Stimulated activated CD4-positive, alpha-beta T cell treated with anti-CD3 and anti-CD28 coated beads, Interleukin-15, amount 100 ng/mL, for 48 hours (primary cell): ENCODE results near the gene BANK1.

Experiments
- DNase-seq, 2 donors: peaks; one replicate each; pipeline ENCODE4 v3.0.0-alpha.2; 2020; ENCODE audit warnings: low read depth in 2 of 2

The BANK1 gene

GRCh38 chr4:101818362-101818761 is 27.8 kb downstream of the BANK1 start:
- no peak for DNase-seq

- no peak for DNase-seq
Observed at GRCh38 chr4:101823864-101824263, 33.3 kb downstream of the BANK1 start.

DNA sequence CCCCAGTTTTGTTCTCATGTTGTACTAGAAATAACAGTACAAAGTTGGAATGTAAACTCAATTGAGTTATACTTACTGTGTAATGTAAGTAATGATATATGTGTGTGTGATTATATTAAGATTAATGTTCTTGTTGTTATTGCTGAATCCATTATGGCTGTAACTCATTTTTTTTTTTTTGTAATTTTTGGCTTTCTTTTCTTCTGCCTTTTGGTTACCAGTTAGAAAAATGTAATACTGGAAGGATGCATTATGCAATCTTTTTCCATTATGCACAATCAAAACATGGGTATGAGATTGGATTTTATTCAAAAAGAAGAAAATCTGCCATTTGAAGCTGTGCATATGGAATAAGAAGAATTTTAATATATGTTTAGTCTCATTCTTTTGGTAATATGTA is 34.0 kb downstream of the BANK1 start:
- no peak for DNase-seq

DNA sequence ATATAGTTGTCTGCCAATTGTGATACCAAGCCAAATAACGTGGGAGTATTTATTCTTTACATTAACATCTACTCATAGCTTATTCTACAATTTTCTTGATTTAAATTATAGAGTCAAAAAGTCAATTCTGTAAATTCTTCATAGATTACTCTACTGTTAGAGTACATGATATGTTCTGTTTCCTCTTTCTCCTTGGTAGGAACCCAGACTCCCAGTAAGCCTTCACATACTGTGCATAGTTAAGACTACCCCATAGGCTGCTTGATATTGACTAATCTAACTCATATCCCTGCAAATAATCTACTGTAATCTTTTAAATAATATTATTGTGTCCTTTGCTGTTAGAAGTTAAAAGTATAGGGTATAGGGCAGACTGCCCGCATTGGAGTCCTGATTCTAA is 35.4 kb downstream of the BANK1 start:
- no peak for DNase-seq

DNA sequence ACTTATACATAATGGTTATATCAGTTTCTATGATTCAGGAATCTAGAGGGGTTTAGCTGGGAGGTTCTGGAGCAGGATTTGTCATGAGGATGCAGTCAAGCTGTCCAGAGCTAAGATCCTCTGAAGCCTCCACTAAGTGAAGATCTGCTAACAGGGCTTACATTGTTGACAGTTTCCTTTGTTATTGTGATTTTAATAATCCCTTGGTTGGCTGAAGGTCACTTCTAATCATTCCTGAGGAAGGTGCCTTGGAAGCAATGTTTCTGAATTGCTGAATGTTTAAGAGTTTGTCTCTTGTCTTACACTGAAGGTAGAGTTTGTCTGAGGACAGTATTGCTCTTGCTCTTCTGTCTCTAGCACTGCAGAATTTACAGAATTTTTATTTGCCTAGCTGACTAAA is 41.3 kb downstream of the BANK1 start:
- DNase-seq = no peak

DNA sequence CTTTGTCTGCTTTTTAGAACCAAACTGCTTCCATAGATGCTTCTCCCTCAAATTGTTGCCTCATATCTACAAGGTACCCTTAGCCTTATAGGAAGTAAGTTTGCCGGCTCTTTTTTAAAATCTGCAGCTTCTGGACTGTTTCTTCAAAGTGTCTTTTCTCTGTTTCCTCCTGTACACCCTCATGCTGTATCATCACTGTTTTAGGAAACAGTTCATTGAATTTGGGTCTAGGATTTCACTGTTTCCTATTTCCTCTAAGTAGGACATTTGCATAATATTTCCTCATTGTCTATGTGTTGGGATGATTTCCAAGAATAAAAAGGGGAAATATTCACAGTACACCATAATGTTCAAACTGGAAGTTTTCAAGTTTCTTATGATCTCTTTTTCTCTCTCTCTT is 43.0 kb downstream of the BANK1 start:
- no peak for DNase-seq

- no peak for DNase-seq
Observed at GRCh38 chr4:101835121-101835904, 44.8 kb downstream of the BANK1 start.

DNA sequence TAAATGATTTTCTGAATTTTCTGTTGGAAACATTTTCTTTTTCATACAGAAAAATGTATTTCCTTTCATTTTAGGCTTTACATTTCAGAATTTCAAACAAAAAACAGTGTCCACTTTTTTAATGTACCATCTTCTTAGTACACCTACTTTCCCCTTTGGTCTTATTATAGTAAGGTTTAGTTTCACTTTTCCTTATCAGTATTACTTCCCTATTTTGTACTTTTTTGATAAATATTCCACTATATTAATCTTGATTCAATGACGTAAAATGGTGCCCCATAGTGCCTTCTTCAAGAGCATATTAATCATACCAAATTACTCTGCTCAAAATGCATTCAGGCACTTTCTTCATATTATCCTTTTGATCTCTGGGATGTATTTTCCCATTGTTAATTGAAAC is 52.5 kb downstream of the BANK1 start:
- no peak for DNase-seq

DNA sequence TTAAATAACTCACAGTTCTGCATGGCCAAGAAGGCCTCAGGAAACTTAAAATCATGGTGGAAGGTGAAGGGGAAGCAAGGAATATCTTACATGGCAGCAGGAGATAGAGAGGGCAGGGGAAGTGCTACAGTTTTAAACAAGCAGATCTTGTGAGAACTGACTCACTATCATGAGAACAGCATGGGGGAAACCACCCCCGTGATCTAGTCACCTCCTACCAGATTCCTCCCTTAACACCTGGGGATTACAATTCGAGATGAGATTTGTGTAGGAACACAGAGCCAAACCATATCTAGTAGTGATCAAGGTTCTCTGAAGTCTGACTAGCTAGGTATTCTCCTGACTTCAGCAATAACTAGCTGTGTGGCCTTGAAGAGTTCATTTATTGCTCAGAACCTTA is 56.0 kb downstream of the BANK1 start:
- DNase-seq = no peak

DNA sequence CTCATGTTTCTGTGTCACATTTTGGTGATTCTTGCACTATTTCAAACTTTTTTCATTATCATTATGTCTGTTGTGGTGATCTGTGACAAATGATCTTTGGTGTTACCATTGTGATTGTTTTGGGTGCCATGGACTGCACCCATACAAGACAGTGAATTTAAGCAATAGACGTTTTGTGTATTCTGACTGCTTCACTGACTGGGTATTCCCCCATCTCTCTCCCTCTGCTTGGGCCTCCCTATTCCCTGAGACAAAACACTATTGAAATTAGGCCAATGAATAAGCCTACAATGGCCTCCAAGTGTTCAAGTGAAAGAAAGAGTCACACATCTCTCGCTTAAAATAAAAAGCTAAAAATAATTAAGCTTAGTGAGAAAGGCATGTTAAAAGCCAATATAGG is 60.2 kb downstream of the BANK1 start:
- no peak for DNase-seq

DNA sequence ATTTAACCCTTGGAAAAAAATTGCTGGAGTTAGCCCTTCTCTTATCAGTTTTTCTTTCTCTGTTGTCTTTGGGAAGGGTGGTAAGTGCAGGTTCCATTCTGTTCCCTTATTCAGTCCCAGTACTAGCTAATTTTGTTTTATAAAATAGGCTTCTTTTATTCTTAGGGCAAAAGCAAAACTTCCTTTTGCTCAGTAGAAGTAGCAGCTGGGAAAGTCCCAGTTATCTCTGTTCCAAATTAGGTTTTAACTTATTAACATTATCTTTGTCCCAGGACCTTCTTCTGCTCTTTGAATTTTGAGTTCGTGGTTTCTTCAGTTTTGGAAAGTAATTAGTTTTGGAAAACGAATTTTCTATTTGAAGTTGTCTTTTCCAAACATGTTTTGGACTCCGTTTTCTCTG is 61.1 kb downstream of the BANK1 start:
- no peak for DNase-seq

DNA sequence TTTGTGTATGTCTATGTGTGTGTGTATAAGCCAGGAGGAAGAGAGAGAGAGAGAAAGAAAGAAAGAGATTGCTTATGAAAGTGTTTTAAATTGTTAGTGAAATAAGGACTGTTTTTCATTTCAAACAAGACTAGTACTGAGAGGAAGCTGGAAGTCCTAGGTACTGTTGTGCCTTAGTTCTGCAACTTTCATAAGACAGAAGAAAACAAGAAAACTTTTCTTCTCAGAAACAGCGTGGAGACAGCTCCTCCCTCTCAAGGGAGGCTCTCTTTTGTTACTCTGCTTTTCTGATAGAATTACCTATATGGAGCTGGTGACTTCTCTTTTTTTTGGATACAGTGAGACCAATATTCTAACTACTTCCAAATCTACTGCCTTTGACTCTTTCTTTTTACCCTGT is 62.5 kb downstream of the BANK1 start:
- DNase-seq = no peak

GRCh38 chr4:101853691-101854090 is 63.2 kb downstream of the BANK1 start:
- DNase-seq = no peak

DNA sequence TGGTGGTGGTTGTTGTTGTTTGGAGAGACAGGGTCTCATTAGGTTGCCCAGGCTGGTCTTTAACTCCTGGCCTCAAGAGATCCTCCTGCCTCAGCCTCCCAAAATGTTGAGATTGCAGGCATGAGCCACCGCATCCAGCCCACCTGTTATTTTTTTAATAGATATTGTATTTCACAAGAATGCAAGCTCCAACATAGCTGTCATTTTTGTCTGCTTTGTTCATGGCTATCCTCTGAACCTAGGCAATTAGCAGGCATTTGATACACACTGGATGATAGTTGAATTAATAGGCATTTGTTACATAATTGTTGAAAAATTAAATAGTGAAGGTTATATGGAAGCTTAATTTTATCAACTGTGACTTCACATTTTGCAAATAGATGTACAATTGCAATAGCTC is 64.7 kb downstream of the BANK1 start:
- DNase-seq = no peak

- no peak for DNase-seq
Observed at GRCh38 chr4:101856149-101856548, 65.6 kb downstream of the BANK1 start.

GRCh38 chr4:101857176-101857575 is 66.6 kb downstream of the BANK1 start:
- DNase-seq = no peak

- no peak for DNase-seq
Observed at GRCh38 chr4:101858641-101859040, 68.1 kb downstream of the BANK1 start.

- DNase-seq = no peak
Observed at GRCh38 chr4:101862595-101862994, 72.1 kb downstream of the BANK1 start.

- DNase-seq = no peak
Observed at GRCh38 chr4:101864660-101865059, 74.1 kb downstream of the BANK1 start.

GRCh38 chr4:101865501-101866062 is 75.1 kb downstream of the BANK1 start:
- no peak for DNase-seq

DNA sequence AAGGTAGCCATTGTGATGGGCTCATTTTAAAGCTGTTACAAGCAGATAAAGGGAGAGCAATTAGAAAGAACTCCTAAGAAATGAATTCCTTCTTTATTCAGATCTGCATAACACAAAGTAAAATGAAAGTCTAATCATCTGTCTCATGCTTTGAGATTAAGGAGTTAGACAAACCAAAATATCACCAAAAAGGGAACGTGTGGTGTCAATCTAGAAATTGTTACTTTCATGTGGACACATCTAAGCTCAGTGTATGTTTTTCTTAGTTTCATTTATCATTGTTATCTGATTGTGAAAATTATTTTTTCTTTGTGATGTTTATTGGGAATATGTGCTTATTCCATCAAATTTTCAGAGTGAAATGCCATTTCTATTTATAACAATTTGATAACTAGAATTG is 80.3 kb downstream of the BANK1 start:
- no peak for DNase-seq

- DNase-seq = no peak
Observed at GRCh38 chr4:101871962-101872676, 81.6 kb downstream of the BANK1 start.

DNA sequence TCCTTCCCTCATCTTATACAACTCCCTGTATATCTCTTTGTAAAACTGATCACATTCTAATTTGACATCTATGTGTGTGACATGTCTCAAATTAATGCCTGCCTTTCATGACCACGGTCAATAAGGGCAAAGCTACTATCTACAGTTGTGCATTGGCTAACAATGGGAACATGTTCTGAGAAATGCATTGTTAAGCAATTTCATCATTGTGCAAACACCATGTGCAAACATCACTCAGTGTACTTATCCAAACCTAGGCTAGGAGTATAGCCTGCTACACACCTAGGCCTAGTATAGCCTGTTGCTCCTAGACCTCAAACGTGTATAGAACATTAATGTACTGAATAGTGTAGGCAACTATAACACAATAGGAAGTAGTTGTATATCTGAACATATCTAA is 95.0 kb downstream of the BANK1 start:
- DNase-seq = no peak
